GM18907 (cell line): ENCODE measurements around the gene FIG4.
A peak's percentile ranks its signal among the peaks of the same experiment; 100 is the strongest.
"Not testable (repeated sequence)": the region's sequence is repeated elsewhere in the genome, so short reads cannot be mapped to it uniquely, and the experiment has no call there.

Source experiments
- ATAC-seq: cut with Tn5 transposase; IDR thresholded peaks from one replicate; pipeline ENCODE4 v1.9.1; 2021; ENCODE audit warnings: mild to moderate bottlenecking, moderate library complexity; ENCODE audit not compliant: unreplicated experiment

FIG4 gene

DNA sequence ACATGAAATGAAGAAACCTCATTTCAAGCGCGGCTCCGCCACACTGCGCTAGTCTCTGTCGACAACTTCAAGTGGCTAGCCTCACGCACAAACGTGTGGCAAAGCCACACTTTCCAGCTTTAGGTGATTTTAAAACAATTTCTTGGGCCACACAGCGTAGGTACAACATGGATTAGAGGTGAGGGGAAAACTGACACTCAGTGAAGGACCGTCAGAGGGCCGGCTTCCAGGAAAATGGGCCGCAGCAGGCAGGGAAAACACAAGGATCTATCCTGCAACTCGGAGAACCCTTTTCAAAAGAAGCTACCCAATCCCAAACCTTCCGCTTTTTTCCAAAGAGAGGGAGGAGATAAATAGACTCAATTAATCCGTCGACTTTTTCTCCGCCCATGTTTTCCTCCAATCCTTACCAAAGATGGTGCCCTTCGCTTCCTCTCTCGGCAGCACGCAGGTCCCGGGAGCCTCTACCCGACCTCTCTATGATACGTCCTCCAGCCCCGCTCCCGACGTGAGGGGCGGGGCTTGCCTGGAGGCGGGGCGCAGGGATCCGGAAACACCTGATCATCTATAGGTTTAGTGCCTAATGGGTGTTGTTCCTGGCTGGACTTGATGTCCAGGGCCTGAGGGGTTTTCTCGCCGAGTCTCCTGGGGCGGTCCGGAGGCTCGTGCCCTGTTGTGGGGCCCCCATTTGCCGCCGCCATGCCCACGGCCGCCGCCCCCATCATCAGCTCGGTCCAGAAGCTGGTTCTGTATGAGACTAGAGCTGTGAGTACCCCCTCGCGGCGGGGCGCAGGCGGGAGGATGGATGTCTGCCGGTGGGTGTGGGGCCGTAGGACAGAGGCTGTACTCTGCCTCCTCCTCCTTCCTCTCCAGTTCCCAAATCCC, at the start of gene FIG4, which contains the start of gene AK9:
Gene FIG4 (plus strand): TSS at position 560 of the 885 bp plus-strand sequence. CDS start 140 bp downstream, at position 700.
Gene AK9 (minus strand): TSS at position 466 of the 885 bp plus-strand sequence. CDS start 15,457 bp downstream, outside the sequence.
- peak; percentile 98 for ATAC-seq

DNA sequence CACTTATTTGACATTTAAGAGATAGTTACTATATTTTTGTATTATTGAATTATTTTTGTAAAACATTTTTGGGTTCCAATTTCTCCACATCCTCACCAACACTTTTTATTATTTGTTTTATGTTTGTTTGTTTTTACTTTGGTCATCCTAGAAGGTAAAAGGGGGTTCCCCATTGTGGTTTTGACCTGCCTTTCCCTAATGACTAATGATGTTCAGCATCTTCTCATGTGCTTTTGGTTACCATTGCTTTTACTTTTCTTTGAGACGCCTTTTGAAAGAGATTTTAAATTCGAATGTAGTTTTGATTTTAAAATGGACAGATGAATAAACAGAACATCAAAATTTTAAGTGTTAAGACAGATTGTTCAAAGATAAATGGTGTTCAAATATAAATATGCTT, 47.0 kb upstream of the FIG4 start:
- ATAC-seq = no peak

DNA sequence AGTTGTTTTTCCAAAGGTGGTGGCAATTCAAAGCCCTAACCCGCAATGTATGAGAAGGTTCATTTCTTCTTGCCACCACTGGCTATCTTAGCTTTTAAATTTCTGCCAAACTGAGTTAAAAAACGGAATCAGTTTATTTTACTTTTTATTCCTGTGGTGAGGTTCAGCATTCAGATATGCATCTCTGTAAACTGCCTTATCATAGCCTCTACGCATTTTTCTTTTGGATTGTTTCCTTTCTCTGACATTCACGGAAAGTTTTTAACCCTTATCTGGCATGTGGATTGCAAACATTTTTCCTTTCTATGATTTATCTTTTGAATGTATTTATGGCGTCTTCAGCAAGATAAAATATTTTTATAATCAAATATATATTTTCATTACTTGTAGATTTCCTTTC, 37.8 kb upstream of the FIG4 start:
- ATAC-seq = no peak

DNA sequence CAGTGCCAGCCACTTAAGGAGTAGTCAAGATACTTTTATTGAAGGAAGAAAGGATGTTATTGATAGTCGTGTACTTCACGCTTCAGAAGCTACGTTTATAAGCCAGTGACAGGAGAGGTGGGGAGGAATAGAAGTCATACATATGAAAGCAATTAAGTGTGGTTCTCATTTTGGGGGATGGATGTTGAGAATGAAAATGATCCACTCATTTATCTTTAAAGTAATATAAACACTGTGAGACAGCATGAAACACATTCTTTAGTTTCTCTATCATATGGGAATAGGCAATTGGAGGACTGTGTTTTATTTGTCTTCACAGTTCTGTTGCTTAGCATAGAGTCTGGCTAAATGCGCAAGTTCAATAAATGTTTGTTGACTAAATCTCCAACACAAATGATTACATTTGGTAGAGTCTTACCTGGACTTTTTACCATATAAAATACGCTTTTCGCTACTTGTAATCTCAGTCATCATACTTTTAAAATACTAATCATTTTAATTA, 35.3 kb upstream of the FIG4 start:
- ATAC-seq = no peak

DNA sequence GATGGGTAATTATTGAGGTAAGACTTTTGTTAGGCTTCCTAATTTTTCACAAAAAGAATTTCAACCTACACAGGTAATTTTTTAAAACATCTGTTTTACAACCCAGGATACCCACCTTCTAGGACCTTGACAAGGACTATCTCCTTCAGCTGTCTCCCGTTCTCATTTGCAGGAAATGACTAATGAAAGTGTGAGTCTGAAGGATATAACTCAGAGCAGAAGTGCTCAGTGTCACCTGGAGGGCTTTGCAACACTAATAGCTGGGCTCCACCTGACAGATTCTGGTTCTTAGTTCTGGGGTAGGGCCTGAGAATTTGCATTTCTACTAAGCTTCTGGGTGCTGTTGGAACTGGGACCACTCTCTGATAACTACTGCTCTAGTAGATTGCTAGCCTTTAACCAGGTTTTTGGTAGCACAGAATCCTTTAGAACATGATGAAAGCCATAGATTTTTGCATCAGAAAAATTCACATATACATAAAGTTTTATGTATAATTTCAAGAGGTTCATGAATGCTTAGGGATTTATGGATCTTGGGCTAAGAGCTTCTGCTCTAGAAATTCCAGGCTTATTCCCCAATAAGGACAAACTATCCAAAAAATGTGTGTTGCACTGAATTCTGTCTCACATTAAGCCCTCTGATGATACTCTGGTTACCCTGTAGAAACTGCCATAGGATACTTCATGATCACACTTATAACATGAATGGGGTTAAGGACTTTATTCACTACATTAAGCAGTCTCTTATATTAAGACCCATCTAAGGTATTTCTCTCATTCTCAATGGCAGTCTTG, 30.4 kb upstream of the FIG4 start:
- no peak for ATAC-seq

DNA sequence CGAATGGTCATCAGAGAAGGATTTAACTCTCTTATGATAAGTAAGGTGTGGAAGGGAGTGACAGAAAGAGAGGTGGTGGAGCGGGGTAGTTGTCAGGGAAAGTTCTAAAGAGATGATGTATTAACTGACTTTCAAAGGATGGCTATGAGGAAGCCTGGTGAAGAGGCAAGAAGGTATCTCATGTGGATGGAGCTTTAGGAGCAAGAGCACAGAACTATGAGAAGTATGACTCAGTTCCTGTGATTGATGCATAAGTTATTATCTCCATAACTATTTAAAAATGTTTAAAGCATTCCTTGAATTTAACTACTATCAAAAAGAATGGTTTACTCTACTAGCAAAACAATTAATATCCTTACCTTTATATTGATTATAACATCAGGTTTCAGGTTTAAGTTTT, 28.9 kb upstream of the FIG4 start:
- ATAC-seq = no peak

DNA sequence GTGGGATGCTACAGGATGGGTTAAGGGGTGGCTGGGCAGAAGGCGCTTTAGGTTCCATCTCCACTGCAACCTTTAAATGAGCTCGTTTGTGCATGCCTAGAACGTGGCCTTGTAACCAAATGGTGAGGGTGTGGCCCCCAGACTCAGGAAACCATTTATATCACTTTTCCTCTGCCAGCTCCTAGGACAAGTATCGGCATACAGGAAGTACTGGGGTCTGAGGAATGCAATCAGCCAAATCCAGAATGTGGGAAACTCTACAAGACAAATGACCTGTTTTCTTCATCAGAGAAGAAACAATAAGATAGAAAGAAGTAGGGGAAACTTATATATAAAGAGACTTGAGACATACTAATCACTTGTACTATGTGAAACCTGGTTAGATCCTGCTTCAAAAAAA, 21.3 kb upstream of the FIG4 start:
- ATAC-seq = no peak

DNA sequence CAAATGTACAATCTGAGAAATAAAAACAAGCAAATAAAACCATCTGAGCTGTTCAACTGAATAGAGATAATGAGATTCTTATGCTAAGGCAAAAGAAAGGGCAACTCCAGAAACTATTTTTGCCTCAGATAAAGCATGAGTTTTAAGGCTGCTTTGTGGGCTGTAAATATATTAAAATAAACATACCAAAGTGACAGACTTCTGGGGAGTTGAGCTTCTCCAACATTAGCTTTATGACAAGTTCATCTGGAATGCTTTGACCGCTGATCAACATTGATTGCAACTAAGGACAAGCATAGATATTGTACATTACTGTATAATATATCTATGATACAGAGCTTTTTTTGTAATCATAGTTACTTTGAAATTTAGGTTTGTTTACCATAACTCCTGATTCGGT, 19.4 kb upstream of the FIG4 start:
- no peak for ATAC-seq

DNA sequence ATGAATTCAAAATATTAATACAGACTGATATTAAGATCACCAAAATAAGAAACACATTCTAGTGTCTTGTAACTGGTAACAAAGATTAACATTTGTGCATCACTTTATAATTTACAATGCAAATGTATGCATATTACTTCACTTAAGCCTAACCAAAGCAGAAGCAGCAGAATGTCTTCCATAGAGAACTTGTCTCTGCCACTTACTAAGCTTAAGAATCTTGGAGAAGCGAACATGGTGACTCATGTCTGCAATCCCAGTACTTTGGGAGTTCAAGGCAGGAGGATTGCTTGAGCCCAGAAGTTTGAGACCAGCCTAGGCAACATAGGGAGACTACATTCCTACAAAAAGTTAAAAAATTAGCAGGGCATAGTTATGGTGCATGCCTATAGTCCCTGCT, 18.9 kb upstream of the FIG4 start:
- no peak for ATAC-seq

DNA sequence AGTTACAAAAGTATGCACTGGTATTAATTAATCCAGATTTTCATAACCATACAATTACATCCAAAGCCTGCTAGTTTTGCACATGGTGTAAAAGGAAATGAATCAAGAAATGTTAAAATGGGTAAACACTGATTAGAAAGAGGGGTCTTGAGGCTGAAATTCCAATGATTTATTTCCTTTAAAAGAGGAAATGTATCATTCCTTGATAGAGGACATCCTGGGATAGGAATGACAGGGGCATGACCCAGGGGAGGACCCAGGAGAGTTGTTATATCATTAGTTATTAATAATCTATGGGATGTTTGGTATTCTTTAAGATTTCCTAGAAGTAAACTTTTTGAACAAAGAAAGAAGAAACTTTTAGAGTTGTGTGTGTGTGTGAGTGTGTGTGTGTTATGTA, 18.3 kb upstream of the FIG4 start:
- no peak for ATAC-seq

DNA sequence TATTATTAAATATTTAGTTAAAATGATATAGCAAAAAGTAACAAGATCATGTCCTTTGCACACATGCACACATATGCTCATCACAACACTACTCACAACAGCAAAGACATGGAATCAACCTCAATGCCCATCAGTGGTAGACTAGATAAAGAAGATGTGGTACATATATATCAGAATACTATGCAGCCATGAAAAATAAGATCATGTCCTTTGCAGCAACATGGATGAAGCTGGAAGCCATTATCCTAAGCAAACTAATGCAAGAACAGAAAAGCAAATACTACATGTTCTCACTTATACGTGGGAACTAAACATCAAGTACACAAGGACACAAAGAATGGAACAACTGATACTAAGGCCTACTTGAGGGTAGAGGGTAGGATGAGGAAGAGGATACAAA, 14.4 kb upstream of the FIG4 start:
- ATAC-seq = no peak

DNA sequence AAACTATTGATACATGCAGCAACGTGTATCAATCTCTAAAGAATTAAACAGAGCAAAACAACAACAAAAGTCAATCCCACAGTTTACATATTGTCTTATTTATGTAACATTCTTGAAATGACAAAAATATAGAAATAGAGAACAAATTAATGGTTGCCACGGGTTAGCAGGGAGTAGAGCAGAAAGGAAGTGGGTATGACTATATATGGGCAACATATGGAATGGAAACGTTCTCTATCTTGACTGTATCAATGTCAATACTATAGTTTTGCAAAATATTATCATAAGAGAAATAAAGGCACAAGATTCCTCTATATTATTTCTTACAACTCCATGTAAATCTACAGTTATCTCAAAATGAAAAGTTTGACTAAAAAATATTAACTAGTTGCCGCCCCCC, 12.9 kb upstream of the FIG4 start:
- ATAC-seq = no peak

DNA sequence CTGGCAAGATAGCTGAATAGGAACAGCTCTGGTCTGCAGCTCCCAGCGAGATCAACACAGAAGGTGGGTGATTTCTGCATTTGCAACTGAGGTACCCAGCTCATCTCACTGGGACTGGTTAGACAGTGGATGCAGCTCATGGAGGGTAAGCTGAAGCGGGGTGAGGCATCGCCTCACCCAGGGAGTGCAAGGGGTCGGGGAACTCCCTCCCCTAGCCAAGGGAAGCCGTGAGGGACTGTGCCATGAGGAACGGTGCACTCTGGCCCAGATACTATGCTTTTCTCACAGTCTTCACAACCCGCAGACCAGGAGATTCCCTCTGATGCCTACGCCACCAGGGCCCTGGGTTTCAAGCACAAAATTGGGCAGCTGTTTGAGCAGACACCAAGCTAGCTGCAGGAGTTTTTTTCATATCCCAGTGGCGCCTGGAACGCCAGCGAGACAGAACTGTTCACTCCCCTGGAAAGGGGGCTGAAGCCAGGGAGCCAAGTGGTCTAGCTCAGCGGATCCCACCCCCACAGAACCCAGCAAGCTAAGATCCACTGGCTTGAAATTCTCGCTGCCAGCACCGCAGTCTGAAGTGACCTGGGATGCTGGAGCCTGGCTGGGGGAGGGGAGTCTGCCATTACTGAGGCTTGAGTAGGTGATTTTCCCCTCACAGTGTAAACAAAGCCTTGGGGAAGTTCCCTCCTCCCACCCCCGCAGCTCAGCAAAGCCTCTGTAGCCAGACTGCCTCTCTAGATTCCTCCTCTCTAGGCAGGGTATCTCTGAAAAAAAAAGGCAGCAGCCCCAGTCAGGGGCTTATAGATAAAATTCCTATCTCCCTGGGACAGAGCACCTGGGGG, 12.2 kb upstream of the FIG4 start:
- not testable (repeated sequence) for ATAC-seq

DNA sequence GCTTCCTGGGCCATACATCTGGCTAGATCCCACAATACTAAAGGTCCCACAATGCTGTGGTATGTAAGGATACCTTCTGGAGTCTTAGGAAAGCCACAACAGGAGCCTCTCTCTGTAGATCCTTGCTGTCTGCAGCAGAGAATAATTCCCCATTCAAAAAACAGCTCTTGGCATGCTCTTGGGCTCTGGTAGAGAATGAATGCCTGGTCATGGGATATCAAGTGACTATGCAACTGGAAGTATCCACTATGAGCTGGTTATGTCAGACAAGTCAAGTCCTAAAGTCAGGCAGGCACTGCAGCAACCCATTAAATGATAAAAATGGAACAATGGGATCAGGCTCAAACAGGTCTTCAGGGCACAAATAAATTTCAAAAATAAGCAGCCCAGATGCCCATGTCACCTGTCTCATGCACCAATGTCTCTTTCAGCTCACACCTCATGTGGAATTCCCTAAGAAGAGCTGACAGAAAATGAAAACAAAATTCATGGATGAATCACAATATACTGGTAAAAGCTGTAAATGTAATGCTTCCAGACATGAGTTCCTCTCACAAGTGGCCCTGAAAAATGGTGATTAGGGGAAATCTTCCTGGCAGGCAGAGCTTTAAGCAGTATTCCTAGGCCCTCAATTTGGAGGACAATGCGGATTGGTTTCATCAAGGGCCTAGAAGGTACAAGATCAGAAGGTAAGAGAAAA, 4.4 kb upstream of the FIG4 start:
- no peak for ATAC-seq

DNA sequence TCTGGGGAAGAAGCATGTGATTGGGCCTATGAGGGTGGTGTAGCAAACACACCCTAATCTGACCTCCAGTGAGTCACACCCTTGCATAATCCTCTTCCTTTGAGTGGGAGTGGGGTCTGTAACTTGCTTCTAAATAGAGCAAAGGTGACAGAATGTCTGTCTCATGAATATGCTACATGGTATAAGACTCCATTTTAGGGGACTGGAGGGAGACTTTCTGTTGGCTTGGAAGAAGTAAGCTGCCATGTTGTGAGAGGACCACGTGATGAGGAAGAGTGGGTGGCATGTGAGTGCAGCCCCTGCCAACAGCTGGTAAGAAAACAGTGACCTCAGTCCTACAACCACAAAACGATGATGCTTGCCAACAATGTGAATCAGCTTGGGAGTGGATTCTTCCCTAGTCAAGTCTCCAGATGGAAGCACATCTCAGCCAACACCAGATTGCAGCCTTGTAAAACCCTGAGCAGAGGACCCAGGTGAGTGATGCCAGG, 3.8 kb upstream of the FIG4 start:
- no peak for ATAC-seq

DNA sequence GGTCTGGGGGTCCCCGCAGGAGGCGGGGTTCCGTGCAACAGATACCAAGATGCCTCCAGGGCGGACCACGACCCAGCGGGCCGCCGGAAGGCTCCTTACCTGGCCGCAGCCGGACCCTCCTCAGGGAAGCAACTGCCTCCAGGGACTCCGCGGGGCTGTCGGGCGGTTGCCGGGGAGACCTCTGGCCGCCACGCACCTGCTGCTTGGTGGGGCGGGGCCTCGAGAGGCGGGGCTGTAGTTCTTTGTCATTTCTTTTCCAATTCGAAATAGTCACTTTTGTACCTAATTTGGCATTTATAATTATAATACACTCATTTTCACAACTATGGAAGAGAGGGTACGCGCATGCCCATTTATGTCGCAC, 741 bp upstream of the FIG4 start:
- peak; percentile 49 for ATAC-seq

DNA sequence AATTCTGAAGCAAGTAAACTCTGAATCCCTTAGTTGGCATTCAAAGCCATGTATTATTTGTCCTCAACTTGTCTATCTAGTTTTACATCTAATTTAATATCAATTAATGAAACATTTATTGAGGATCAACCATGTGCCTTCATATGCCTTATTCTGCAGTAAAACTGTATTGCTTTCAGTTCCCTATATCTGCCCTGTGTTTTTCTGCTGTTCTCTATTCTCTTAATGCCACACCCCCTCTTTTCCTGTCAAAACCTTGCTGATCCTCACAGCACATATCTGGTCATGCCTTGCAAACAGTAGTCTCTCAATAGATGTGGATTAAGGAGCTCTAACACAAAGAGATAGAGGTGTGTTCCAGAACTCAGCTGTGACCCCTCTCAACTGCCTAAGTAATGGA, 2.0 kb downstream of the FIG4 start:
- no peak for ATAC-seq

DNA sequence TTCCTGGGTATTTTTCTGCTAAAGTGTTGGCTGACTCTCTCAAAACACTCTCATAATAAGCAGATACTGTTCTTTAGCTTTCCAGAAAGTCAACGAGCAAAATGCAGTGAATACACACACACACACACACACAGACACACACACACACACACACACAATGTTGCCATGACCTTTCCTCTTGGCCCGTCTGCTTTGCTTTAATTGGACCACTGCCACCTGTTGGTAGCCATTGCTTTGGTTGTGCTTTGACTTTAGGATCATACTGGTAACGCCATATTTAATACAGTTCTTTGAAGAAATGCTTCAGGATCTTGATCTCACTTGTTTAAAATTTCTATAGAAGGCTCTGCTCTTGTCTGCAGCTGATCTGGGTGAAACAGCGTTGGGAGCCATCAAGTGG, 4.4 kb downstream of the FIG4 start:
- ATAC-seq = no peak

DNA sequence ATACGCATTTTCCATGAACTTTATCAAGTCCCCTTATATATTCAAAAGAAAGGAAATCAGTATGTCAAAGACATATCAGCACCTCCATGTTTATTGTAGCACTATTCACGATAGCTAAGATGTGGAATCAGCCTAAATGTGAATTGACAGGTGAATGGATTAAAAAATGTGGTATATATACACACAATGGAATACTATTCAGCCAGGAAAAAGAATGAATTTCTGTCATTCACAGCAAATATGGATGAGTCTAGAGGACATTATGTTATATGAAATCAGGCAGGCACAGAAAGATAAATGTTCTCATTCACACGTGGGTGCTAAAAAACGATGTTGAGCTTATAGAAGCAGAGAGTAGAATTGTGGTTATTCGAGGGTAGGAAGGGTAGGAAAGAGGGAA, 5.3 kb downstream of the FIG4 start:
- ATAC-seq = no peak

DNA sequence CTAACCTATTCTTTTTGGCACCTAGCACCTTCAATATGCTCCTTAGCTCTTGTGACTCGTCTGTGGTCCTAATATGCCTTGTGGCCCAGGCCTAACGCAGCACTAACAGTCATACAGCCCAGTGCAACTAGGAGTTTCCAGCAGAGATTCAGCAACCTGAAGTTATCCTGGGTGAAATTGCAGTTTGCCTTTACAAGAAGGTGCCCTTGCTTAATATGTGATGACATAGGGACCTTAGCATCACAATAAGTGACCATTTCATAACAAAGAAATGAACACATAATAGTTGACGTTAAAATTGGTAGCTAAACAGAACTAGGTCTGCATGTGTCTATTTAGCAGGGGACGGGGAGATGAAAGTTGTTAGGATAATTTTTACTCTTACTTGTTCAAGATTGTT, 10.1 kb downstream of the FIG4 start:
- ATAC-seq = no peak
